Fibroblast of skin of abdomen (primary cell): ENCODE data around the gene HSPA12B.
A peak's percentile ranks its signal among the peaks of the same experiment; 100 is the strongest.
"Not testable (repeated sequence)": the region's sequence is repeated elsewhere in the genome, so short reads cannot be mapped to it uniquely, and the experiment has no call there.

Source experiments
- DNase-seq: peaks from one replicate; pipeline ENCODE4 v3.0.0-alpha.2; 2013

The HSPA12B gene

GRCh38 chr20:3788685-3789155 is 56.2 kb downstream of the HSPA12B start:
- DNase-seq = no peak

GRCh38 chr20:3789201-3789600 is 56.7 kb downstream of the HSPA12B start:
- not testable (repeated sequence) for DNase-seq

- not testable (repeated sequence) for DNase-seq
Observed at GRCh38 chr20:3794168-3794567, 61.7 kb downstream of the HSPA12B start.

- DNase-seq = no peak
Observed at GRCh38 chr20:3794701-3795420, 62.4 kb downstream of the HSPA12B start.

GRCh38 chr20:3795511-3796468 is 63.3 kb downstream of the HSPA12B start, which contains the start of gene CDC25B:
TSS of gene CDC25B (plus strand) at chr20:3796310. CDS start at chr20:3796532, 222 bp downstream.
- DNase-seq = peak; percentile 90

GRCh38 chr20:3796477-3797225 is 64.2 kb downstream of the HSPA12B start:
- DNase-seq = no peak

- DNase-seq = no peak
Observed at GRCh38 chr20:3797226-3797545, 64.7 kb downstream of the HSPA12B start.

- DNase-seq = no peak
Observed at GRCh38 chr20:3797592-3798372, 65.3 kb downstream of the HSPA12B start.

GRCh38 chr20:3798373-3798768 is 65.9 kb downstream of the HSPA12B start:
- no peak for DNase-seq

GRCh38 chr20:3798908-3799248 is 66.4 kb downstream of the HSPA12B start:
- no peak for DNase-seq

- no peak for DNase-seq
Observed at GRCh38 chr20:3800256-3800877, 67.9 kb downstream of the HSPA12B start.

GRCh38 chr20:3800878-3801260 is 68.4 kb downstream of the HSPA12B start:
- no peak for DNase-seq

- DNase-seq = no peak
Observed at GRCh38 chr20:3801299-3801698, 68.8 kb downstream of the HSPA12B start.

GRCh38 chr20:3801846-3802245 is 69.4 kb downstream of the HSPA12B start:
- no peak for DNase-seq
